Mesothelial cell of epicardium (in vitro differentiated cells): Measurements from ENCODE around the gene UMOD. TPM values are rescaled to one million over a fixed set of nuclear protein-coding genes. Genes with fewer than 3 reads are reported as not detected.

ENCODE experiments used
- DNase-seq, 2 experiments: peaks; one replicate each; pipeline ENCODE4 v3.0.0; 2021; ENCODE audit warnings: low spot score in 2 of 2; ENCODE audit not compliant: unreplicated experiment in 2 of 2
- H3K27ac Mint-ChIP-seq: 2 replicates; pipeline ENCODE4 v1.8.0; 2021; ENCODE audit warnings: mixed read lengths
- H3K27me3 Mint-ChIP-seq: 2 replicates; pipeline ENCODE4 v1.8.0; 2021; ENCODE audit warnings: low read depth, mixed read lengths
- H3K36me3 Mint-ChIP-seq: 2 replicates; pipeline ENCODE4 v1.8.0; 2021; ENCODE audit warnings: mixed read lengths
- H3K4me1 Mint-ChIP-seq: 2 replicates; pipeline ENCODE4 v1.8.0; 2021; ENCODE audit warnings: mixed read lengths
- H3K4me3 Mint-ChIP-seq: 2 replicates; pipeline ENCODE4 v1.8.0; 2021; ENCODE audit warnings: mild to moderate bottlenecking, moderate library complexity, mixed read lengths
- H3K9me3 Mint-ChIP-seq: 2 replicates; pipeline ENCODE4 v1.8.0; 2021; ENCODE audit warnings: mixed read lengths
- CTCF ChIP-seq: fragments of 200-600 bp; sonication (generic); IDR thresholded peaks from one replicate; pipeline ENCODE4 v1.5.0; 2021; ENCODE audit warnings: antibody characterized with exemption; ENCODE audit not compliant: unreplicated experiment
- total RNA-seq: library from RNA; stranded (reverse); gene quantifications from 3 replicates; pipeline ENCODE4 v1.2.1, GENCODE V29; 2021

Gene UMOD
- total RNA-seq, 1 donor from 2014 or later: not detected

GRCh38 chr16:20333120-20333519 lies 19.4 kb downstream of the UMOD start:
- no peaks in the 10 kb centered on the region for H3K9me3 Mint-ChIP-seq
- H3K27me3 Mint-ChIP-seq: peaks cover 32% of the 10 kb centered on the region
- no peaks in the 10 kb centered on the region for H3K36me3 Mint-ChIP-seq
- H3K4me1 Mint-ChIP-seq: no peaks in the 10 kb centered on the region
- no peak for TF ChIP-seq CTCF
- no peak for DNase-seq
- no peak overlapping the region for H3K4me3 Mint-ChIP-seq
- H3K27ac Mint-ChIP-seq: no peak overlapping the region

GRCh38 chr16:20332411-20332810 lies 20.1 kb downstream of the UMOD start:
- Mint-ChIP-seq H3K27ac (no peak overlapping the region), H3K4me1 (no peaks in the 10 kb centered on the region), H3K9me3 (no peaks in the 10 kb centered on the region), H3K4me3 (no peak overlapping the region), H3K27me3 (peaks cover 30% of the 10 kb centered on the region), H3K36me3 (no peaks in the 10 kb centered on the region)
- TF ChIP-seq CTCF: no peak
- no peak for DNase-seq

- Mint-ChIP-seq H3K27me3 (peaks cover 24% of the 10 kb centered on the region), H3K4me3 (no peak overlapping the region), H3K4me1 (no peaks in the 10 kb centered on the region), H3K36me3 (no peaks in the 10 kb centered on the region), H3K9me3 (no peaks in the 10 kb centered on the region), H3K27ac (no peak overlapping the region)
- DNase-seq: no peak
- TF ChIP-seq CTCF: no peak
Observed at GRCh38 chr16:20331635-20332034, 20.9 kb downstream of the UMOD start.

- no peak for TF ChIP-seq CTCF
- no peak for DNase-seq
- H3K27me3 Mint-ChIP-seq: peaks cover 19% of the 10 kb centered on the region
- H3K36me3 Mint-ChIP-seq: no peaks in the 10 kb centered on the region
- no peaks in the 10 kb centered on the region for H3K4me1 Mint-ChIP-seq
- H3K4me3 Mint-ChIP-seq: no peak overlapping the region
- no peaks in the 10 kb centered on the region for H3K9me3 Mint-ChIP-seq
- H3K27ac Mint-ChIP-seq: no peak overlapping the region
Observed at GRCh38 chr16:20329392-20330138, 22.9 kb downstream of the UMOD start.

- H3K4me3 Mint-ChIP-seq: no peak within 1 kb of the TSS
- no peaks in the 10 kb centered on the region for H3K36me3 Mint-ChIP-seq
- peaks cover 32% of the 10 kb centered on the region for H3K27me3 Mint-ChIP-seq
- no peaks in the 10 kb centered on the region for H3K4me1 Mint-ChIP-seq
- no peak for TF ChIP-seq CTCF
- no peaks in the 10 kb centered on the region for H3K9me3 Mint-ChIP-seq
- DNase-seq: no peak
- no peak within 1 kb of the TSS for H3K27ac Mint-ChIP-seq
Observed at GRCh38 chr16:20327444-20328041, 25.0 kb downstream of the UMOD start, which contains the start of gene GP2. Gene GP2 (minus strand): TSS chr16:20327513. CDS start chr16:20326431, 1,082 bp downstream.
